HUES48 (cell line): Measurements from ENCODE around the gene MAPK8IP2.

ENCODE experiments used
- H3K27ac ChIP-seq: one replicate; pipeline ENCODE4 v1.7.0; 2013; ENCODE audit warnings: low read depth, low read length, inconsistent platforms
- H3K27me3 ChIP-seq: 2 replicates; pipeline ENCODE4 v1.6.1; 2013; ENCODE audit warnings: mild to moderate bottlenecking, low read length; ENCODE audit not compliant: control insufficient read depth, insufficient read depth
- H3K36me3 ChIP-seq: 2 replicates; pipeline ENCODE4 v1.6.1; 2013; ENCODE audit warnings: low read length; ENCODE audit not compliant: control insufficient read depth, insufficient read depth
- H3K4me1 ChIP-seq: 2 replicates; pipeline ENCODE4 v1.6.1; 2013; ENCODE audit warnings: mild to moderate bottlenecking, low read length; ENCODE audit not compliant: control insufficient read depth, insufficient read depth
- H3K4me3 ChIP-seq: 2 replicates; pipeline ENCODE4 v1.5.1; 2013; ENCODE audit warnings: mild to moderate bottlenecking, low read depth, low read length
- H3K9ac ChIP-seq: 2 replicates; pipeline ENCODE4 v1.6.1; 2013; ENCODE audit warnings: mild to moderate bottlenecking, low read depth, low read length, moderate library complexity
- H3K9me3 ChIP-seq: 2 replicates; pipeline ENCODE4 v1.6.1; 2013; ENCODE audit warnings: low read length; ENCODE audit not compliant: control insufficient read depth, insufficient read depth

MAPK8IP2 gene

GRCh38 chr22:50576070-50576469 lies 24.5 kb upstream of the MAPK8IP2 start:
- H3K4me3 ChIP-seq, result no peak overlapping the region
- H3K4me1 ChIP-seq, result no peaks in the 10 kb centered on the region
- H3K36me3 ChIP-seq, result peaks cover 86% of the 10 kb centered on the region
- no peak overlapping the region for H3K27ac ChIP-seq
- H3K9me3 ChIP-seq, result no peaks in the 10 kb centered on the region
- no peak overlapping the region for H3K9ac ChIP-seq
- no peaks in the 10 kb centered on the region for H3K27me3 ChIP-seq

- H3K4me3 ChIP-seq, result no peak overlapping the region
- H3K27ac ChIP-seq, result no peak overlapping the region
- no peak overlapping the region for H3K9ac ChIP-seq
- peaks cover 79% of the 10 kb centered on the region for H3K36me3 ChIP-seq
- H3K9me3 ChIP-seq, result no peaks in the 10 kb centered on the region
- no peaks in the 10 kb centered on the region for H3K27me3 ChIP-seq
- H3K4me1 ChIP-seq, result no peaks in the 10 kb centered on the region
Observed at GRCh38 chr22:50576806-50577696, 23.5 kb upstream of the MAPK8IP2 start.

GRCh38 chr22:50577697-50577986 lies 23.0 kb upstream of the MAPK8IP2 start:
- peaks cover 73% of the 10 kb centered on the region for H3K36me3 ChIP-seq
- no peak overlapping the region for H3K9ac ChIP-seq
- no peaks in the 10 kb centered on the region for H3K27me3 ChIP-seq
- no peaks in the 10 kb centered on the region for H3K4me1 ChIP-seq
- H3K4me3 ChIP-seq, result no peak overlapping the region
- H3K27ac ChIP-seq, result no peak overlapping the region
- no peaks in the 10 kb centered on the region for H3K9me3 ChIP-seq

- no peaks in the 10 kb centered on the region for H3K4me1 ChIP-seq
- no peak within 1 kb of the TSS for H3K4me3 ChIP-seq
- H3K9ac ChIP-seq, result no peak within 1 kb of the TSS
- H3K27me3 ChIP-seq, result no peaks in the 10 kb centered on the region
- H3K9me3 ChIP-seq, result no peaks in the 10 kb centered on the region
- peaks cover 68% of the 10 kb centered on the region for H3K36me3 ChIP-seq
- H3K27ac ChIP-seq, result no peak within 1 kb of the TSS
Observed at GRCh38 chr22:50577987-50578775, 22.4 kb upstream of the MAPK8IP2 start, which contains the start of gene CPT1B. TSS of gene CPT1B (minus strand) at chr22:50578427. CDS start at chr22:50577915, 512 bp downstream.

- no peaks in the 10 kb centered on the region for H3K9me3 ChIP-seq
- H3K27ac ChIP-seq, result no peak overlapping the region
- H3K9ac ChIP-seq, result no peak overlapping the region
- H3K36me3 ChIP-seq, result peaks cover 61% of the 10 kb centered on the region
- H3K4me3 ChIP-seq, result no peak overlapping the region
- H3K27me3 ChIP-seq, result no peaks in the 10 kb centered on the region
- no peaks in the 10 kb centered on the region for H3K4me1 ChIP-seq
Observed at GRCh38 chr22:50578776-50579310, 21.8 kb upstream of the MAPK8IP2 start.

GRCh38 chr22:50579752-50580151 lies 20.8 kb upstream of the MAPK8IP2 start:
- Histone ChIP-seq H3K9ac (no peak overlapping the region), H3K27ac (no peak overlapping the region), H3K27me3 (no peaks in the 10 kb centered on the region)

GRCh38 chr22:50581031-50581949 lies 19.3 kb upstream of the MAPK8IP2 start:
- H3K36me3 ChIP-seq, result peaks cover 40% of the 10 kb centered on the region
- no peaks in the 10 kb centered on the region for H3K9me3 ChIP-seq
- H3K9ac ChIP-seq, result 0 out of 2 replicates have a peak overlapping the region, but pooled peaks have one; percentile 96
- peak overlapping the region; percentile 94 for H3K4me3 ChIP-seq
- 0 out of 2 replicates have a peak, but pooled peaks cover 5% of the 10 kb centered on the region for H3K4me1 ChIP-seq
- H3K27ac ChIP-seq, result peak overlapping the region; percentile 99
- no peaks in the 10 kb centered on the region for H3K27me3 ChIP-seq

More at GRCh38 chr22:50579752-50580151, 20.8 kb upstream of the MAPK8IP2 start:
- Histone ChIP-seq H3K4me3 (no peak overlapping the region), H3K36me3 (peaks cover 52% of the 10 kb centered on the region), H3K4me1 (0 out of 2 replicates have a peak, but pooled peaks cover 3% of the 10 kb centered on the region), H3K9me3 (no peaks in the 10 kb centered on the region)

- Histone ChIP-seq H3K4me1 (0 out of 2 replicates have a peak, but pooled peaks cover 5% of the 10 kb centered on the region), H3K27ac (peak overlapping the region; percentile 99), H3K4me3 (peak overlapping the region; percentile 94), H3K36me3 (peaks cover 33% of the 10 kb centered on the region), H3K9me3 (no peaks in the 10 kb centered on the region), H3K27me3 (no peaks in the 10 kb centered on the region), H3K9ac (peak overlapping the region; percentile 96)
Observed at GRCh38 chr22:50581950-50582492, 18.6 kb upstream of the MAPK8IP2 start.

- H3K4me1 ChIP-seq, result 0 out of 2 replicates have a peak, but pooled peaks cover 5% of the 10 kb centered on the region
- H3K9me3 ChIP-seq, result no peaks in the 10 kb centered on the region
- peaks cover 27% of the 10 kb centered on the region for H3K36me3 ChIP-seq
- H3K27ac ChIP-seq, result peak within 1 kb of the TSS; percentile 99
- no peaks in the 10 kb centered on the region for H3K27me3 ChIP-seq
- peak within 1 kb of the TSS; percentile 94 for H3K4me3 ChIP-seq
- peak within 1 kb of the TSS; percentile 96 for H3K9ac ChIP-seq
Observed at GRCh38 chr22:50582493-50583293, 17.9 kb upstream of the MAPK8IP2 start, which contains the start of gene CHKB. TSS of gene CHKB (minus strand) at chr22:50582849. CDS start at chr22:50582781, 68 bp downstream.
